ENCODE measurements around the gene TMEM108.

Gene TMEM108

GRCh38 chr3:133238015-133238414 lies 199.8 kb downstream of the TMEM108 start:
- DNase-seq = no peak

DNA sequence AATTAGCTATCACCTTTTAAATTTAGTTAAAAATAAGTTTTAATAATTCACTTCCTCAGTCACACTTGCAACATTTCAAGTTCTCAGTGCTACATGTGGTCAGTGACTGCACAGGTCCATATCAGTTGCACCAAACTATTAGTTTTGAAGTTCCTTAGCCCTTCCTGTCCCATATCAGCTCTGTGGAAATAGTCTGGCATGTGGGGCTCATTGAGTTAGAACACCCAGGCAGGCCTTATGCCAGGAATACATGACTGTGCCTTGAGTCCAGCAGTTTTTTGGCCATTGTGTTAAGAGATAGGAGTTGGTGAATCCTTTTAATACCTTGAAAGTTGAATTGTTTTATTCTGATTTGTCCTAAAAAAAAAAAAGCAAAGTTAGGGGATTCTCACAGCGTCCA lies 207.9 kb downstream of the TMEM108 start:
- no peak for DNase-seq

GRCh38 chr3:133246773-133247172 lies 208.6 kb downstream of the TMEM108 start:
- no peak for DNase-seq

- DNase-seq = no peak
Measured at GRCh38 chr3:133248389-133248788, 210.2 kb downstream of the TMEM108 start.

DNA sequence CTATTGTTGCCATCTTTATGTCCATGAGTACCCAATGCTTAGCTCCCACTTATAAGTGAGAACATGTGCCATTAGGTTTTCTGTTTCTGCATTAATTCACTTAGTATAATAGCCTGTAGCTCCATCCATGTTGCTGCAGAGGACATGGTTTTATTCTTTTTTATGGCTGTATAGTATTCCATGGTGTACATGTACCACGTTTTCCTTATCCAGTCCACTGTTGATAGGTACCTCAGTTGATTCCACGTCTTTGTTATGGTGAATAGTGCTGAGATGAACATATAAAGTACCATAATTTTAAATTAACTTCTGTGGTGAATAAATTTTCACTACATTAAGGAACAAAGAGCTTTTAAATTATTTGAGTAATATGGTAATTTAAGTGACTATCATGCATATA lies 211.3 kb downstream of the TMEM108 start:
- no peak for DNase-seq

- DNase-seq = no peak
Measured at GRCh38 chr3:133254151-133254550, 216.0 kb downstream of the TMEM108 start.

DNA sequence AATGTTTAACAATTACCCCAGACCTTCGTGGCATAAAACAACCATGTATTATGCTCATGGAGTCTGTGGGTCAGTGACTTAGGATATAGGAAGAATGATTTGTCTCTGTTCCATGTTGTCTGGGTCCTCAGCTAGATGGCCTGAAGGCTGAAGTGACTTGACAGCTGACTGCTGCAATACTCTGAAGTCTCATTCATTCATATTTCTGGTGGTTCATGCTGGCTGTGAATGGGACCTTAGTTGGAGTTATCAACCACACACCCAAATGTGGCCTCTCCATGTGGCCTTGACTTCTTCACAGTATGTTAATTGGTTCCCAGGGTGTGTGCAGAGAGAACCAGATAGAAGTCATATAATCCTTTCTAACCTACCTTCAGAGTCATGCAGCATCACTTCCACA lies 216.5 kb downstream of the TMEM108 start:
- no peak for DNase-seq

GRCh38 chr3:133256787-133257483 lies 218.7 kb downstream of the TMEM108 start:
- no peak for DNase-seq

- DNase-seq = no peak
Measured at GRCh38 chr3:133258358-133258757, 220.2 kb downstream of the TMEM108 start.

DNA sequence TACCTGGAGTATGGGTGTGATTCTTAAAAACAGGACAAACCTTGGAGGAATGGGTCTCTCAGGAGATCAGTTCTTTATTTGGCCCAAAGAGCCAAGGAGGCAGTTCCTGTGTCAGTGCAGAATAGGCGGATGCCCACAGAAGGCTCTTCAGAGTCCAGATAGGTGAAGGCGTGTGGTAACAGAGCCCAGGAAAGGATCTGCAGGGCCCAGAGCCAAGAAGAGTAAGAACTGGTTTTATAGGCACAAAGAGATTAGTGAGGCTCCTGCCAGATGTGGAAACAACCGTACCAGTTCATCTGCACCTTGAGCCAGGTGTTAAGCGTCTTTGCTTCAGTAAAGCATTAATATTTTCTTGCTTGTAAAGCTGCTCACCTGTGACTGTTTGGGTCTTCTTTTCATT lies 221.6 kb downstream of the TMEM108 start:
- DNase-seq = no peak

- no peak for DNase-seq
Measured at GRCh38 chr3:133262333-133262732, 224.1 kb downstream of the TMEM108 start.

- DNase-seq = no peak
Measured at GRCh38 chr3:133264920-133265319, 226.7 kb downstream of the TMEM108 start.

DNA sequence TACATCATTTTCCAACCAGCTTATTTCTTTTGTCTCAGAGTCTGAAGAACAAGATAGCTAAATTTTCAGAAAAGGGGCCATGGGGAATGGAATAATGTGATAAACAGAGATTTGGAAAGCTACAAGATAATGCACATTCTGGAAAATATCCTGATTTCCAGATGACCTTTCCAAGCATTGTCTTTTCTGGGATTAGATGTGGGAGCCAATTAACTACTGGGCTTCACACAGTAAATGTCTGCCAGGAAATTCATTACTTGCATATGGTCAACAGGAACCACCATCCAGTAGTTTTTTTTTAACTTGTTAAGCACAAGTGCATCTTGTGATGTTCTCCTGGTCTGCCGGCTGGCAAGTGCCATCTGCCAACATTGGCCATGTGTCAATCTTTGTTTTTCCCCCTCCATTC lies 230.5 kb downstream of the TMEM108 start:
- no peak for DNase-seq

DNA sequence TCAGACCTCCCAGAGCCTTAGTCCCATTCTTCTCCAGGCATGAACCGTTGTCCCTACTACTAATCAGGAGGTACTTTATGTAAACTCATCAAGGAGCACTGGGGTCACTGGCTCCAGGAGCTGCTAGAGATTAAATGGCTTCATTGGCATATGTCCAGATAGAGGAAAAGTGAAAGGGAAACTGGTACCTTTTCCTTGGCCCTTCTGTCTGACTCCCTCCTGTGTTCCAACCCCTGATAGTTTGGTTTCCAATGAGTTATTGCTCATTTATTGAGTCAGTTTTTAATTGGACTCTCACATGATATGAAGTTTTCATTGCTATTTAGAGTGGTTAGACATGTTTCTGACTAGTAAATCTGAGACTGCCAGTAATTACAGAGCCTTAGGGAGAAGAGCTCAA lies 231.2 kb downstream of the TMEM108 start:
- no peak for DNase-seq

- no peak for DNase-seq
Measured at GRCh38 chr3:133270631-133271030, 232.4 kb downstream of the TMEM108 start.

DNA sequence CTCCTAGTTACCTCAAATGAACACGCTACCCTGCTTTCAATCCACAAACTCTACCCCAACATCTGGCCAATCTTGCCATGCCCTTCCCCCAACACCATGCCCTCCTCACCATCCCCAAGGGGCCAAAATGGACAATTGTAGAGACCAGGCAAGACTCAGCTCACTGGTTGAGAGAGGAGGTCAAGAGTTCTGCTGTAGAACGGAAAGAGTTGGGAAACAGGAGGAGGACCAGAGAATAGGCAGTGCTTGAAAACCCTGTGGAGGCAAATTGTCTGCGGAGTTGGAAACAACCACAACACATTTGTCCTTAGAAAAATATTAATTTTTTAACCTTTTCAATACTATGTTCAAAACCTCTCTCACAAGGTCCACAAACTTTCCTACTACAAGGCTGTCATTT lies 232.9 kb downstream of the TMEM108 start:
- no peak for DNase-seq

GRCh38 chr3:133271539-133271938 lies 233.3 kb downstream of the TMEM108 start:
- no peak for DNase-seq

- DNase-seq = no peak
Measured at GRCh38 chr3:133273346-133273745, 235.2 kb downstream of the TMEM108 start.

DNA sequence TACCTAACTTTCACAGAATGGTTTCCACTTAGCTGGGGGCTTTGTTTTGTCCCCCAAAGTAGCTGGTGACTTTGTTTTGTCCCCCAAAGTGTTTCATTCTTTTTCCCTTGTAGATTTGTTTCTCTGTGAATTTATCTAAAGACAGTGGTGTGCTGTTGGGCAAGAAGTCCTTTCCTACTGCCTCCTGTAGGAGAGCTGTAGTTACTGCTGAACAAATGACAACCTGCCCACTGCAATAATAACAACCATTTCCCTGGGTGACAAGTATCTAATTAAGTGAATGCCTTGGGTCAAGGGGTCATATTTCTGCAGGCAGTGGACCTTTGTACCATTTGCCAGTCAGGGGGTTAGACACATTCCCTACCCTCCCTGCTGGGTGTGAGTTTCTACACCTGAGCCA lies 236.3 kb downstream of the TMEM108 start:
- no peak for DNase-seq

DNA sequence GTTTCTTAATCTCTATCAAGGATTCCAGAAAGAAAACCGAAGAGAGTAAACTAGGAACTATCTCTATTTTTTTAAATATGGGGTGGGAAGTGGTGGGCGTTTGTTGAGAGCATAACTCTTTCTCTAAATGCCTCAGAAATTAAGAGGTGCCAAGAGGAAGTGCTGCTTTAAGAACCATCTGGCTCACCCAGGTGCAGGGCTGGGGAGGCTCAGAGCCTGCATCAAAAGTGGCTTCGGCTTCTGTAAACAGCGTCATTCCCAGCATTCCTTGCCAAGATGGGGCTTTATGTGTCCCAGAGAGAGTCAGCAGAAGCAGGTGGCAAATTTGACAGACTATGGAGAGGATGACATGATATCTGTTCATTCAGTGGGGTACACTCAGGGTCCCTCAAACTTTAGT lies 238.4 kb downstream of the TMEM108 start:
- DNase-seq = no peak

GRCh38 chr3:133277813-133278212 lies 239.6 kb downstream of the TMEM108 start:
- no peak for DNase-seq

DNA sequence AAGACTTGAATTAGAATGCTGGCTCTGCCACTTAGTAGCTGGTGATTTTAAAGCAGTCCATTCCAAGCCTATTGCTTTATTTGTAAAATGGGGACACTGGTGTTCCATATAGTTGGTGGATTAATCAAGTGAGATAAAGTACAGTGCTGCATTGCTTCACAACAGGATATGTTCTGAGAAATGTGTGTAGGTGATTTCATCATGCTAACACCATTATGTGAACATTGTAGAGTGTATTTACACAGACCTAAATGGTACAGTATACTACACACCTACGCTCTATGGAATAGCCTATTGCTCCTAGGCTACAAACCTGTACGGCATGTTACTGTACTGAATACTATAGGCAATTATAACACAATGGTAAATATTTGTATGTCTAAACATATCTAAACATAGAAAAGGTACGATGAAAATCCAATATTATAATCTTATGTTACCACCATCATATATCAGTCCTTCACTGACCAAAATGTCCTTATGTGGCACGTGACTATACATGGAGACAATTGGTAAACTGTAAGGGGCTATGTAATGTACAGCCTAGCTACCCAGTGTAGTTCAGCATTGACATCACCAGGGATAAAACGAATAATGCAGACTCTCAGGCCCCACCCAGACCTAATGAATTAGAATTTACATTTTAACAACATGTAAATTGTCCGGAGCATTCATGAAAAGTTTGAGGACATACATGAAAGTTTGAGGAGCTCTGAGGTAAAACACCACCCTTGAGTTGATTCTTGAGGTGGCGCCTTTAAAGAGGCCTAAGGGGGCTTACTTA lies 240.3 kb downstream of the TMEM108 start:
- no peak for DNase-seq

GRCh38 chr3:133280586-133280985 lies 242.4 kb downstream of the TMEM108 start:
- DNase-seq = no peak

- DNase-seq = no peak
Measured at GRCh38 chr3:133282236-133282635, 244.0 kb downstream of the TMEM108 start.

Data from femur (tissue), 1 donor.